Fibroblast of the conjunctiva (primary cell): ENCODE data around the gene S1PR4.
"Not testable (repeated sequence)": the region's sequence is repeated elsewhere in the genome, so short reads cannot be mapped to it uniquely, and the experiment has no call there.

ENCODE experiments used
- DNase-seq: peaks from one replicate; pipeline ENCODE4 v3.0.0-alpha.2; 2010; ENCODE audit warnings: low read depth

The S1PR4 gene

DNA sequence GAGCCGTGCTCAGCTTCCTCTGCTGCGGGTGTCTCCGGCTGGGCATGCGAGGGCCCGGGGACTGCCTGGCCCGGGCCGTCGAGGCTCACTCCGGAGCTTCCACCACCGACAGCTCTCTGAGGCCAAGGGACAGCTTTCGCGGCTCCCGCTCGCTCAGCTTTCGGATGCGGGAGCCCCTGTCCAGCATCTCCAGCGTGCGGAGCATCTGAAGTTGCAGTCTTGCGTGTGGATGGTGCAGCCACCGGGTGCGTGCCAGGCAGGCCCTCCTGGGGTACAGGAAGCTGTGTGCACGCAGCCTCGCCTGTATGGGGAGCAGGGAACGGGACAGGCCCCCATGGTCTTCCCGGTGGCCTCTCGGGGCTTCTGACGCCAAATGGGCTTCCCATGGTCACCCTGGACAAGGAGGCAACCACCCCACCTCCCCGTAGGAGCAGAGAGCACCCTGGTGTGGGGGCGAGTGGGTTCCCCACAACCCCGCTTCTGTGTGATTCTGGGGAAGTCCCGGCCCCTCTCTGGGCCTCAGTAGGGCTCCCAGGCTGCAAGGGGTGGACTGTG lies 1.2 kb downstream of the S1PR4 start:
- DNase-seq, result no peak

GRCh38 chr19:3183721-3184641 lies 5.4 kb downstream of the S1PR4 start:
- DNase-seq, result no peak

DNA sequence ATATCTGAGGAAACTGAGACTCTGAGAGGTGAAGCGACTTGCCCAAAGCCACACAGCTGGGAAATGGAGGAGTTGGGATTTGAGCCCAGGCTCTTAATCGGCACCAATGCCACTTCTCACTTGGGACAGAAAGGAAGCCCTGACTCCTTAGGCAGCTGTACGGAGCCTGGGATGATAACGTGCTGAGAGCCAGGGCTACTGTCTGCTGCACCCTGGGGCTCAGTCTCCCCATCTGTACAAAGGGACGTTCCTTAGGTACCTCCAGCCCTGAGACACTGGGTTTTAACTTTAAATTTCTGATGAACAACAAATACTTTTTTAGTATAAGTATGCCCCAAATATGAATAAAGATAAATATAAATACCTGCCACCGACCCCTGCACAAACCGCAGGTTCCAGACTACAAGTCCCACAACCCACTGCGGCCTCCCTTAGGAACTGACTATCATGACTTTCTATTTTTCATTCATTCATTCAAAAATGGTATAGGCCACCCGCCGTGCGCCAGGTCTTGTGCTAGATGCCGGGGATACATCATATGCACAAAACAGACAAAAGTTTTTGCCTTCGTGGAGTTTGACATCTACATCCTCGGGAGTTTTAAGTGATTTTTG lies 6.4 kb downstream of the S1PR4 start:
- DNase-seq, result peak; percentile 39

DNA sequence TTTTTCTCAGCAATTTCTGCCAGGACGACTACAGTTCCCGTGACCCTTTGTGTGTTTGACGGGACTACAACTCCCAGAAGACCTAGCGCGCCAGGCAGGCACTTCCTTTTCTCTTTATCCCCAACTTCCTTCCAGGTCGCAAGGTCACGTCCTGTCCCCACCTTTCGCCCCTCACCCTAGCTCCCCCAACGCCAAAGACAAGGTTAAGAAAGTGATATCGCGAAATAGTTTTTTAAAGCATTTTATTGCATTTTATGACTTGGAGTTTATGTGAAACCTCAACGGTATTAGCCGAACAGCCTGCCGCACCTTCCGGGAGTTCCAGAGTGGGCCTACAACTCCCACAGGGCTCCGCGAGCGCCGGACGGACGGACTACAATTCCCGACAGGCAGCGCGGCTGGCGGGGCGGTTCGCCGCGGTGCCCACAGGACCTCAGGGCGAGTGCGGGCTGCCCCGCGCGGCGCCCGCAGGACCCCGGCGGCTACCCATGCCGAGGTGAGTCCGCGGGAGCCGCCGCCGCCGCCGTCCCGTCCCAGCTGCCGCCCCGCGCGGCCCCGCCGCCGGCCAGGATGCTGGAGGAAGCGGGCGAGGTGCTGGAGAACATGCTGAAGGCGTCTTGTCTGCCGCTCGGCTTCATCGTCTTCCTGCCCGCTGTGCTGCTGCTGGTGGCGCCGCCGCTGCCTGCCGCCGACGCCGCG lies 7.0 kb downstream of the S1PR4 start, which contains the start of gene NCLN:
TSS of gene NCLN (plus strand) at position 470 of the 699 bp plus-strand sequence. CDS start at position 571, 101 bp downstream.
- peak; percentile 85 for DNase-seq

DNA sequence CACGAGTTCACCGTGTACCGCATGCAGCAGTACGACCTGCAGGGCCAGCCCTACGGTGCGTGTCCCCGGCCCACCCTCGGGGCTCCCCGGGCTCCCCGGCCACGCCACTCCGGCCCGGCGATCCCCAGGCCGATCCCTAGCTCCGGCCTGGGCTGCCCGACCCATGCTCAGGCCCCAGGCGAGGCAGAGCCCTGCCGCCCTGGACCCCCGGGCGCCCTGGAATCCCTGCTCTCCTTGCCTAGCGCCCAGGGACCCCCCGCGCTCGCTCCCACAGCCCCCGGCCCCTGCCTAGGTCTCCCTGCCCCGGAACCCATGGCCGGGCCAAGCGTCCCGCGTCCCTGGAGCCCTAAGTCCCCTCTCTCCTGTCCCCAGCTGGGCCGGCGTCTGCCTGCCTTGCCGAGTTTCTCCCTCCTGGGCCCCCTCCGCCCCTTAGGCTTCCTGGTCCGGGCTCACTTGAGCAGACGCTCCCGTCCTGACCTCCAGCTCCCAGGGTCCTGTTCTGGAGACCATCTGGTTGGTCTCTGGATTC lies 7.7 kb downstream of the S1PR4 start:
- no peak for DNase-seq

DNA sequence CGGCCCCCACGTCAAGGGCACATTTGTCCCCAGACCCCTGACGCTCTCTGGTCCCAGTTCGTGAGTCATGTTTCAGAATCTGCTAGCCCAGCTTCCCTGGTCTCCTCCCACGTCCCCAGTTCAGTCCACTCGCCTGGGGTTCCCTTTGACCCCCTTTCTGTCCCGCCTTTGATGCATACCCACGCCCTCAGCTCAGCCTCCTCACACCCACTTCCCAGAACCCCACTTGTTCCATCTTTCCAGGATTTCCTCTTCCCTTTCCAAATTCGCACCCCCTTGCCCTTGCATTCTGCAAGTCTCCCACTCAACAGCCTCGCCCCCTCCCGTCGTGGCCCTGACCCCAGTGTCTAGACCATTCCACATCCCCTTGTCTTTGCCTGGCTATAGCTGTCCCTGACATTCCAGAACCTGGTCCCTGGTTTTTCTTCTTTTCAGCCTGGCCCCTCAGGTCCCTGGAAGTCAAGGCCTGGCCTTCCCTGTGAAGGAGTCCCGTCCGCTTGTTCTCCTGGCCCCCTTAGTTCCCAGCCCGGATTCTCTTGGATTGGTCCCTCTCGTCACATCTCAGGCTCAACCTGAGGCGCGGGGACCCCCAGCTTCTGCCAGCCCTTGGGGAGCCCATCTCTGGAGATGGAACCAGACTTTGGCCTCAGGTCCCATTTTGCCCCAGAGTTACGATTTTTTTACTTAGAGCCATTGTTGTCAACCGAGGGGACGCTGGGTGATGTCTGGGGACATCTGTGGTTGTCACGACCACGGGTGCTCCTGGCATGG lies 8.5 kb downstream of the S1PR4 start:
- no peak for DNase-seq

GRCh38 chr19:3187662-3188511 lies 9.3 kb downstream of the S1PR4 start:
- no peak for DNase-seq

DNA sequence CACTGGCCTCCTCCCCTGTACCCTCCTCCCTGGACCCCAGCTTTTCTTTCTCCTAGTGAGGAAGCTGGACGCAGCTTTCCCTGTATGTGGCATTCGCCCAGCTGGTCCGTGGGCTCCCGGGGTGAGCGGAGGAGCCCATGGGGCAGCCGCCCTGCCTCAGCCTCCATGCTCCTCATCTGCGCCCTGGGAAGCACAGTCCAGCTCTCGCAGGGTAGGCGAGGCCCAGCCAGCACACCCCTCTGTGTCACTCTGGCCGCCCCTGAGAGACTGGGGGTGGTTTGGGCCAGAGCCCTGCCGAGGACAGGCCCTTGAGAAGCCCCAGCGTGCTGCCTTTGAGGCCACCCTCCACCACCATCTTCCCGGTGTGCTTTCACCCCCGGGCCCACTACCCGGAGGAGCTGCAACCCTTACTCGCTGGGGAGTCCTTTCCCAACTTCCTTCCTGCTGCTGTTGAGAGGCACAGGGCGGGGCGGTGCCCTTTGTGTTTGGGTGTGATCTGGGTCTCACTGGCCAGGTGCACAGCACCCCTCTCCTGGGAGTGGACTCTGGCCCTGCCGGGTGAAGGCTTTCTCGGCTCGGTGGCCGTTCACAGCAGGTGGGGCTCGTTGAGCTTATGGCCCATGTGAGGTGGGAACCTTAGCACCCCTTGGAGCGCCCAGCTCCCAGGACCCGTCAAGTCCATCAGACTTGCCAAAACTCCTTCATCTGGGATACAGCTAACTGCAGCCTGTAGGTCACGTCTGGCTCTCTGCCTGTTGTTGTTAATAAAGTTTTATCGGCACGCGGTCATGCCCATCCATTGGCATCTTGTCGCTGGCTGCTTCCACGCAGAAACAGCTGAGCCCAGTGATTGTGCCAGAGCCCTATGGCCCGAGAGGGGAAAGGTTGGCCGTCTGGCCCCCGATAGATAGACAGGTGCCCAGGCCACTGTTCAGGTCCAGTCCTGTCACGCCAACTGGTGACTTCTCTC lies 10.3 kb downstream of the S1PR4 start:
- DNase-seq, result no peak

GRCh38 chr19:3189702-3190469 lies 11.3 kb downstream of the S1PR4 start:
- no peak for DNase-seq

GRCh38 chr19:3190470-3190770 lies 11.9 kb downstream of the S1PR4 start:
- DNase-seq, result no peak

DNA sequence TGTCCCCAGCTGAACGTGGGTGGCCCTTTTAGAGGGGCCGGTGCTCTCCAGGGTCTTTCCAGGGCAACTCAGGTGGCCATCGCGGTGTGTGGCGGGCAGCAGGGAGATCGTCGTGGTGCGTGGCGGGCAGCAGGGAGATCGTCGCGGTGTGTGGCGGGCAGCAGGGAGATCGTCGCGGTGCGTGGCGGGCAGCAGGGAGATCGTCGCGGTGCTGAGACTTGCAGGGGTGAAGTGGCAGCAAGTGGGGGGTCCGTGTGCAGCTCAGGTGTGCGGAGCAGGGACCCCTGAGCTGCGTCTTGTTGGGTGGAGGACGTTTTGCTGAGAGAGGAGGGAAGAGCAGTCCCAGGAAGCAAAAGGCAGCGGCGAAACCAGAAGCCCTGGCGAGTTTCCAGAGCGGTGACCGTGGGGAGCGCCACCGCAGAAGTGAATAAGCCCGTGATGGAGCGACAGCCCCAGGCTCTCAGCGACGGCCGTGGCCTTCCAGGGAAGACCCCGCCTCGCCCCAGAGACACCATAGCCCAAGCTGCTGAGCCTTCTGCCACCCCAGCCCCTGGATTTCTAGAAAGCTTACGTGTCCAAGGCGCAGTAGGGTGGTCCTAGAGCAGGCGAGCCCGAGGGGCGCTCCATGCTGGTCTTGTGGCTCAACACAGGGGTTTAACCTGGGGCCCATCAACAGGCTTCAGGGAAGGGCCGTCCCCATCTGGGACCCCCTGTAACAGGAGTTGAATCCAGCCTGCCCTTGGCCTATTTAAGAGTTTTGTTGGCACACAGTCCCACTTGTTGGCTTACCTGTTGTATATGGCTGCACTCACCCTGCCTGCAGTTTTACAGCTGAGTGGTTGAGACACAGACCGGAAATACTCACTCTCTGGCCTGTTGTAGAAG lies 12.6 kb downstream of the S1PR4 start:
- no peak for DNase-seq

- not testable (repeated sequence) for DNase-seq
These were observed 13.2 kb downstream of the S1PR4 start for GRCh38 chr19:3191806-3192104.

DNA sequence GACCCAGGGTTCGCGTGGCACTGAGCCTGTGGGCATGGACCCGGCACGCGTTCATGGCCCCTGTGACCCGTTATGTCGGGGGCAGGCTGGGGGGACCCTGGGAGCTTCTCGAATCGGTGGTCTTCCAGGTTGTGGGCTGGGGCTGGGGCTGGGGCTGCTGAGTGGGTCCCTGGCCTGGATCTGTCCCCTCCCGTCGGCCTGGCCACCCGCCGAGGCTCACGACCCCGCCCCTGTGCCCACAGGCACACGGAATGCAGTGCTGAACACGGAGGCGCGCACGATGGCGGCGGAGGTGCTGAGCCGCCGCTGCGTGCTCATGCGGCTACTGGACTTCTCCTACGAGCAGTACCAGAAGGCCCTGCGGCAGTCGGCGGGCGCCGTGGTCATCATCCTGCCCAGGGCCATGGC lies 13.7 kb downstream of the S1PR4 start:
- no peak for DNase-seq

DNA sequence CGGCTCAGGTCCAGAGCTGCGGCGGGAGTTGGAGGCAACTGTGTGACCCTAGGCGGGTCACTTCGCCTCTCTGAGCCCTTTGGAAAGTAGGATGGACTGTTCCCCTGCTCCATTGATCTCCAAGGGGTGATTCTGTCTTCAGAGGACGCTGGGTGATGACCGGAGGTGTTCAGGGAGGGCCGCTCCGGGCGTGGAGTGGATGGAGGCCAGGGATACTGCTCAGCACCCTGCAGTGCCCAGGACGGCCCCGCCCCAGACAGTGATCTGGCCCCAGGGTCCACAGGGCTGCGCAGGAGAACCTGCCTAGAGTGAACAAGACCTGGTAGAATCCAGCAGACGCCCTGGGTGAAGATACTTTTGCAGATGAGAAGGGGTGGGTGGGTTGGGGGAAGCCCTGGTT lies 14.1 kb downstream of the S1PR4 start:
- DNase-seq, result no peak

DNA sequence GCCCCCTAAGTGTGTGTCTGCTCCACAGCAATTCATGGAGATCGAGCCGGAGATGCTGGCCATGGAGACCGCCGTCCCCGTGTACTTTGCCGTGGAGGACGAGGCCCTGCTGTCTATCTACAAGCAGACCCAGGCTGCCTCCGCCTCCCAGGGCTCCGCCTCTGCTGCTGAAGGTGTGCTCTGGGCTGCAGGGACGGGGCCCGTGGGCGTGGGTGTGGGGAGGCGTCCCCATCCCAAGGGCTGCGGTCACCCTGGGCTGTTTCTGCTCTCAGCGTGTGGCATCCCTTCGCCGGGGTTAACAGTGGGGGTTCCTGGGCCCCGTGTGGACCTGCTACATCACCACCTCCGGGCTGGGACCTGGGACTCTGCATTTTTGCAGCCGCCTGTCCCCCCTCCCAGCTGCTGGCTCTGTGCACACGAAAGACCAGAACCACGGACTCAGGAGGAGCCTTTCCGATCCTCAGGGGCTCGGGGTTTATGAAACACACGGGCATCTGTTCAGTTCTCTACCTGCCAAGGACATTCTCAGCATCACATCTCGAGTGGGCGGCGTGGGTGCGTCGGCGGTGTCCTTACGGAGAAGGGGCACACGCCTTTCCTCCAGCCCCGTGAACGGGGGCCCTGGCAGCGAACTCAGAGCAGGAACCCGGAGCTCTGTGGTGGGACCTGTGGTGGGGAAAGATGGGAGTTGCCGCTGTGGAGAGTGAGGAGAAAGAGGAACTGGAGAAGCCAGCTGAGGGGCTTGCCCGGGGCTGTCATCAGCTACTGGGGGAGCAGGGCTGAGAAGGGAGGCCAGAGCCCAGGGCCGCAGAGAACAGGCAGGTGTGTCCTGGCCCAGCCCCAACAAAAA lies 14.9 kb downstream of the S1PR4 start:
- DNase-seq, result no peak

- DNase-seq, result no peak
These were observed 15.8 kb downstream of the S1PR4 start for GRCh38 chr19:3194106-3195087.
